ENCODE data around the gene MYL10. TPM values are rescaled to one million over a fixed set of nuclear protein-coding genes. Genes with fewer than 3 reads are reported as not detected.

Gene MYL10
- total and polyA plus RNA-seq, 2 donors (not counting 3 experiments of a cell fraction or from before 2014, with no cell fraction given): not detected

DNA sequence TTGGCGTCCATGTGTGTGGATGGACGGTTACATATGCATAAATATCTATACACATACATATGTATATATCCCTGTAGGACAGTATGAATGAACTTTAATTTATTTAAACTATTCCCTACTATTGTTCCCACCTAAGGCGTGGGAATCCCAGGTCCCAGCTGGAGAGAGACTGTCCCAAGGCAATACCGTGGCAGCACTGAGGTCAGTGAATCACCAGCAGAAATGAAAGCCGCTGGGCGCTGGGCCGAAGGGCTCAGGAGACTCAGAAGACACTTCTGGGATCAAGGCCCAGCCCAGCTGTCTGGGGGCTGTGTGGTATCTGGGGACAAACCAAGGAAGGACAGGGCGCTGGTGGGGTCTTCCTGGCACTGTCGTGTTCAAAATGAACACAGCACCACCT lies 49.6 kb upstream of the MYL10 start:
- intact Hi-C loops (cut with micrococcal nuclease) (no loop called here), dilution Hi-C loops (cut with MboI; ENCODE audit: extremely low pct_ligation_motif_present, low sequenced_read_pairs) (no loop called here)
- no peak overlapping the region for H2AFZ ChIP-seq (ENCODE audit: low read depth, low read length)
- POLR2A ChIA-PET: no interaction called here
- no peak for DNase-seq (ENCODE audit: low read depth, low spot score)
- no peak overlapping the region for H3K4me3 ChIP-seq (replicated peaks in 1 of 3; ENCODE audit: insufficient read depth in 1 of 3, low read depth in 1 of 3, low read length in 3 of 3)
- FAIRE-seq: no peak
- H3K36me3 ChIP-seq (ENCODE audit: control insufficient read depth in 2 of 2, extremely low read depth in 1 of 2, insufficient read depth in 2 of 2, low read length in 2 of 2): no peaks in the 10 kb centered on the region
- H4K20me1 ChIP-seq (replicated peaks; ENCODE audit: control insufficient read depth, extremely low read depth, insufficient read depth, low read length): no peaks in the 10 kb centered on the region
- H3K4me1 ChIP-seq (ENCODE audit: control insufficient read depth, extremely low read depth, insufficient read depth, low read length): peaks cover 11% of the 10 kb centered on the region
- no peaks in the 10 kb centered on the region for H3K79me2 ChIP-seq (ENCODE audit: control insufficient read depth, insufficient read depth, low read length)
- no peaks in the 10 kb centered on the region for H3K9me1 ChIP-seq (replicated peaks; ENCODE audit: control insufficient read depth, extremely low read depth, insufficient read depth, low read length)
- H3K9me3 ChIP-seq (replicated peaks; ENCODE audit: control insufficient read depth, insufficient read depth, low read length): no peaks in the 10 kb centered on the region
- no peak overlapping the region for H3K9ac ChIP-seq (replicated peaks; ENCODE audit: extremely low read depth, insufficient read depth, low read length)
- H3K4me2 ChIP-seq (ENCODE audit: insufficient read depth, low read length): no peak overlapping the region
- CTCF ChIA-PET: interaction anchor here (1.8 kb wide), 1 partner anchor 76 kb away, joined by 5 read pairs; no protein-coding TSS in a partner anchor
- no TSS peak for BruUV-seq (replicated peaks)
- no peaks in the 10 kb centered on the region for H3K27me3 ChIP-seq (ENCODE audit: control insufficient read depth in 2 of 2, insufficient read depth in 2 of 2, low read length in 2 of 2)
- TF ChIP-seq FOS (IDR thresholded peaks at IDR 0.05; ENCODE audit: borderline replicate concordance, insufficient read depth, low read length): no peak
- TF ChIP-seq GATA2 (IDR thresholded peaks at IDR 0.05; ENCODE audit: insufficient read depth, insufficient read length, low read depth, low read length): no peak
- no peak for TF ChIP-seq MYC (IDR thresholded peaks at IDR 0.05; ENCODE audit: low read depth, low read length)
- H3K27ac ChIP-seq (ENCODE audit: insufficient read depth, low read depth, low read length): no peak overlapping the region

DNA sequence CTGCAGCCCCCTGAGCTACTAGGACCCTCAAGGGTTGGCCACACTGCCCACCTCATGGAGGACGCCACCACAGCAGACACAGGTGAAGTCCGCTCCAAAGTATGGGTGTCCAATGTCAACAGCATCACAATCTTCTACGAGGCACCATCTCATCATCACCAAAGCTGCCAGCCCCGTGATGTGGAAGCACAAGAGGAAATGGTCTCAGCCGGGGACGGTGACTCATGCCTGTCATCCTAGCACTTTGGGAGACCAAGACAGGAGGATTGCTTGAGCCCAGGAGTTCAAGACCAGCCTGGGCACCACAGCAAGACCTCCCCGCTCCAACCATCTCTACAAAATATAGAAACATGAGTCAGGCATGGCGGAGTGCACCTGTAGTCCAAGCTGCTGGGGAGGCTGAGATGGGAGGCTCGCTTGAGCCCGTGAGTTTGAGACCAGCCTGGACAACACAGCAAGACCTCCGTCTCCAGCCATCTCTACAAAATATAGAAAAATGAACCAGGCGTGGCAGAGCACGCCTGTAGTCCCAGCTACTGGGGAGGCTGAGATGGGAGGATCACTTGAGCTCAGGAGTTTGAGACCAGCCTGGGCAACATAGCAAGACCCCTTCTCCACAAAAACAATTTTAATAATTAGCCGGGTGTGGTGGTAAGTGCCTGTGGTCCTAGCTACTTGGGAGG lies 48.8 kb upstream of the MYL10 start:
- no peak overlapping the region for H3K27ac ChIP-seq (ENCODE audit: insufficient read depth, low read depth, low read length)
- no peak overlapping the region for H3K4me3 ChIP-seq (replicated peaks in 1 of 3; ENCODE audit: insufficient read depth in 1 of 3, low read depth in 1 of 3, low read length in 3 of 3)
- H2AFZ ChIP-seq (ENCODE audit: low read depth, low read length): no peak overlapping the region
- dilution Hi-C loops (cut with MboI; ENCODE audit: extremely low pct_ligation_motif_present, low sequenced_read_pairs) (no loop called here), intact Hi-C loops (cut with micrococcal nuclease) (no loop called here)
- CTCF ChIA-PET: interaction anchor here (1.8 kb wide), 1 partner anchor 75 kb away, joined by 5 read pairs; no protein-coding TSS in a partner anchor
- peak; percentile 31 for TF ChIP-seq FOS (IDR thresholded peaks at IDR 0.05; ENCODE audit: borderline replicate concordance, insufficient read depth, low read length)
- TF ChIP-seq MYC (IDR thresholded peaks at IDR 0.05; ENCODE audit: low read depth, low read length): no peak
- TF ChIP-seq, protein P1, sequence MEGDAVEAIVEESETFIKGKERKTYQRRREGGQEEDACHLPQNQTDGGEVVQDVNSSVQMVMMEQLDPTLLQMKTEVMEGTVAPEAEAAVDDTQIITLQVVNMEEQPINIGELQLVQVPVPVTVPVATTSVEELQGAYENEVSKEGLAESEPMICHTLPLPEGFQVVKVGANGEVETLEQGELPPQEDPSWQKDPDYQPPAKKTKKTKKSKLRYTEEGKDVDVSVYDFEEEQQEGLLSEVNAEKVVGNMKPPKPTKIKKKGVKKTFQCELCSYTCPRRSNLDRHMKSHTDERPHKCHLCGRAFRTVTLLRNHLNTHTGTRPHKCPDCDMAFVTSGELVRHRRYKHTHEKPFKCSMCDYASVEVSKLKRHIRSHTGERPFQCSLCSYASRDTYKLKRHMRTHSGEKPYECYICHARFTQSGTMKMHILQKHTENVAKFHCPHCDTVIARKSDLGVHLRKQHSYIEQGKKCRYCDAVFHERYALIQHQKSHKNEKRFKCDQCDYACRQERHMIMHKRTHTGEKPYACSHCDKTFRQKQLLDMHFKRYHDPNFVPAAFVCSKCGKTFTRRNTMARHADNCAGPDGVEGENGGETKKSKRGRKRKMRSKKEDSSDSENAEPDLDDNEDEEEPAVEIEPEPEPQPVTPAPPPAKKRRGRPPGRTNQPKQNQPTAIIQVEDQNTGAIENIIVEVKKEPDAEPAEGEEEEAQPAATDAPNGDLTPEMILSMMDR (IDR thresholded peaks at IDR 0.05; ENCODE audit: extremely low read depth in 1 of 2, insufficient read depth in 1 of 2, low read depth in 1 of 2, low read length in 2 of 2): no peak
- TF ChIP-seq POLR2AphosphoS5 (IDR thresholded peaks at IDR 0.05; ENCODE audit: insufficient read depth, low read depth, low read length): no peak
- TF ChIP-seq POLR2A (IDR thresholded peaks at IDR 0.05; ENCODE audit: low read depth, low read length): no peak
- no peaks in the 10 kb centered on the region for H3K9me3 ChIP-seq (replicated peaks; ENCODE audit: control insufficient read depth, insufficient read depth, low read length)
- H3K4me1 ChIP-seq (ENCODE audit: control insufficient read depth, extremely low read depth, insufficient read depth, low read length): peaks cover 11% of the 10 kb centered on the region
- H3K9me1 ChIP-seq (replicated peaks; ENCODE audit: control insufficient read depth, extremely low read depth, insufficient read depth, low read length): no peaks in the 10 kb centered on the region
- DNase-seq (ENCODE audit: low read depth, low spot score) (peak; percentile 25), FAIRE-seq (no peak)
- no peak overlapping the region for H3K9ac ChIP-seq (replicated peaks; ENCODE audit: extremely low read depth, insufficient read depth, low read length)
- H4K20me1 ChIP-seq (replicated peaks; ENCODE audit: control insufficient read depth, extremely low read depth, insufficient read depth, low read length): no peaks in the 10 kb centered on the region
- no peaks in the 10 kb centered on the region for H3K27me3 ChIP-seq (ENCODE audit: control insufficient read depth in 2 of 2, insufficient read depth in 2 of 2, low read length in 2 of 2)
- BruUV-seq (replicated peaks): no TSS peak
- H3K79me2 ChIP-seq (ENCODE audit: control insufficient read depth, insufficient read depth, low read length): no peaks in the 10 kb centered on the region
- POLR2A ChIA-PET: no interaction called here
- H3K4me2 ChIP-seq (ENCODE audit: insufficient read depth, low read length): no peak overlapping the region
- H3K36me3 ChIP-seq (ENCODE audit: control insufficient read depth in 2 of 2, extremely low read depth in 1 of 2, insufficient read depth in 2 of 2, low read length in 2 of 2): no peaks in the 10 kb centered on the region

Measured in endothelial cell of umbilical vein (primary cell).